Measurements from ENCODE around the gene GAS7. TPM values are rescaled to one million over a fixed set of nuclear protein-coding genes. Genes with fewer than 3 reads are reported as not detected.

Gene GAS7
- total and polyA plus RNA-seq, 9 of the 15 experiments (the other 6 are each of a cell fraction or from before 2014, with no cell fraction given) = 0.11 to 0.33 TPM; not detected in 7

DNA sequence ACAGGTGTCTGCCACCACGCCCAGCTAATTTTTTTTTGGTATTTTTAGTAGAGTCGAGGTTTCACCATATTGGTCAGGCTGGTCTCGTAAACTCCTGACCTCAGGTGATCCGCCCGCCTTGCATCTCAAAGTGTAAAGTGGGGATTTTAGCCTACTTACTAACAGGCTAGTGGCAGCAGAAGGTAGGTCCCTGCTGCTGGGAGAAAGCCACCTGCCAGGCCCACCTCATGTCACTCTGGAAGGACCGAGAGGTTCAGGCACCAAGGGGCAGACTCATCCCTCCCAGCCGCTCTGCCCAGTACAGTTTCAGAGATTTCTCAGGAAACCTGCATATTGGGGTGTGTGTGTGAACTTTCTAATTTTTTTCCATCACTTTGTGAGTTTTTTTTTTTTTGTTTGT, 291.3 kb downstream of the GAS7 start:
- DNase-seq (ENCODE audit: extremely low read depth in 1 of 4, low spot score in 3 of 4) = no peak
- in situ Hi-C loops (cut with MboI) (no loop called here), intact Hi-C loops (cut with micrococcal nuclease) (no loop called here)
- CTCF ChIA-PET (ENCODE audit: low intra/inter-chr PET ratio) = no interaction called here
- no peak overlapping the region for H3K27ac ChIP-seq (ENCODE audit: extremely low read depth, low read depth, low read length)
- no peak for FAIRE-seq
- no peaks in the 10 kb centered on the region for H3K9me1 ChIP-seq (ENCODE audit: control insufficient read depth, insufficient read depth, low read length)
- H3K4me3 ChIP-seq = no peak overlapping the region
- no peaks in the 10 kb centered on the region for H3K79me2 ChIP-seq (ENCODE audit: control insufficient read depth, insufficient read depth, low read length)
- ATAC-seq = no peak
- no peak overlapping the region for H2AFZ ChIP-seq (ENCODE audit: low read depth, low read length)
- TF ChIP-seq ZNF140 (CRISPR knock-in tag; IDR thresholded peaks at IDR 0.05) = no peak
- TF ChIP-seq MTA3 (IDR thresholded peaks at IDR 0.05; ENCODE audit: borderline replicate concordance) = no peak
- TF ChIP-seq POLR3G (IDR thresholded peaks at IDR 0.05; ENCODE audit: extremely low read depth, insufficient read length, insufficient replicate concordance) = no peak
- TF ChIP-seq YY1 (IDR thresholded peaks at IDR 0.05; ENCODE audit: borderline replicate concordance in 1 of 3, control insufficient read depth in 1 of 3, extremely low read depth in 1 of 3, insufficient read depth in 3 of 3, insufficient read length in 1 of 3, insufficient replicate concordance in 2 of 3, low read depth in 1 of 3, low read length in 2 of 3) = no peak
- no peak for TF ChIP-seq SMARCA5 (IDR thresholded peaks at IDR 0.05)
- TF ChIP-seq, protein P1, sequence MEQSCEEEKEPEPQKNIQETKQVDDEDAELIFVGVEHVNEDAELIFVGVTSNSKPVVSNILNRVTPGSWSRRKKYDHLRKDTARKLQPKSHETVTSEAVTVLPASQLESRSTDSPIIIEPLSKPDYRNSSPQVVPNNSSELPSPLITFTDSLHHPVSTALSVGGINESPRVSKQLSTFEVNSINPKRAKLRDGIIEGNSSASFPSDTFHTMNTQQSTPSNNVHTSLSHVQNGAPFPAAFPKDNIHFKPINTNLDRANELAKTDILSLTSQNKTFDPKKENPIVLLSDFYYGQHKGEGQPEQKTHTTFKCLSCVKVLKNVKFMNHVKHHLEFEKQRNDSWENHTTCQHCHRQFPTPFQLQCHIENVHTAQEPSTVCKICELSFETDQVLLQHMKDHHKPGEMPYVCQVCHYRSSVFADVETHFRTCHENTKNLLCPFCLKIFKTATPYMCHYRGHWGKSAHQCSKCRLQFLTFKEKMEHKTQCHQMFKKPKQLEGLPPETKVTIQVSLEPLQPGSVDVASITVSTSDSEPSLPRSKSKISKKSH (CRISPR knock-in tag; IDR thresholded peaks at IDR 0.05) = no peak
- TF ChIP-seq MAZ (CRISPR knock-in tag; conservative IDR thresholded peaks at IDR 0.05 in 1 of 2, IDR thresholded peaks at IDR 0.05 in 1 of 2) = no peak
- TF ChIP-seq, protein P2, sequence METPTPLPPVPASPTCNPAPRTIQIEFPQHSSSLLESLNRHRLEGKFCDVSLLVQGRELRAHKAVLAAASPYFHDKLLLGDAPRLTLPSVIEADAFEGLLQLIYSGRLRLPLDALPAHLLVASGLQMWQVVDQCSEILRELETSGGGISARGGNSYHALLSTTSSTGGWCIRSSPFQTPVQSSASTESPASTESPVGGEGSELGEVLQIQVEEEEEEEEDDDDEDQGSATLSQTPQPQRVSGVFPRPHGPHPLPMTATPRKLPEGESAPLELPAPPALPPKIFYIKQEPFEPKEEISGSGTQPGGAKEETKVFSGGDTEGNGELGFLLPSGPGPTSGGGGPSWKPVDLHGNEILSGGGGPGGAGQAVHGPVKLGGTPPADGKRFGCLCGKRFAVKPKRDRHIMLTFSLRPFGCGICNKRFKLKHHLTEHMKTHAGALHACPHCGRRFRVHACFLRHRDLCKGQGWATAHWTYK (CRISPR knock-in tag; IDR thresholded peaks at IDR 0.05) = no peak
- no peak for TF ChIP-seq ATF1 (CRISPR knock-in tag; IDR thresholded peaks at IDR 0.05)
- TF ChIP-seq ATF1 (tag; IDR thresholded peaks at IDR 0.05) = no peak
- no peak for TF ChIP-seq ARID2 (IDR thresholded peaks at IDR 0.05)
- no peaks in the 10 kb centered on the region for H3K4me1 ChIP-seq (replicated peaks in 1 of 2; ENCODE audit: control insufficient read depth in 2 of 2, insufficient read depth in 2 of 2, low read length in 2 of 2)
- H3K36me3 ChIP-seq (ENCODE audit: control insufficient read depth, insufficient read depth, low read length) = no peaks in the 10 kb centered on the region
- BruUV-seq (replicated peaks) = no TSS peak
- POLR2A ChIA-PET = no interaction called here
- H3K9ac ChIP-seq (ENCODE audit: insufficient read depth in 1 of 2, low read depth in 2 of 2, low read length in 2 of 2) = no peak overlapping the region
- WGBS (ENCODE audit: insufficient coverage, low coverage, missing lambda C conversion rate) = 2% methylated on average over 7 of the region's 7 CpGs
- no peaks in the 10 kb centered on the region for H4K20me1 ChIP-seq (replicated peaks; ENCODE audit: control insufficient read depth, insufficient read depth, low read length)
- peaks cover 0 to 5% of the 10 kb centered on the region in 2 experiments; a peak in 2 of 5 replicates for H3K27me3 ChIP-seq (ENCODE audit: control insufficient read depth in 2 of 2, insufficient read depth in 2 of 2, low read length in 2 of 2)
- H3K4me2 ChIP-seq (ENCODE audit: insufficient read depth, low read length) = no peak overlapping the region
- H3K9me3 ChIP-seq (replicated peaks; ENCODE audit: control insufficient read depth, insufficient read depth, low read depth, low read length) = no peaks in the 10 kb centered on the region
